K562 (cell line): Measurements from ENCODE around the gene IFT52. TPM values are rescaled to one million over a fixed set of nuclear protein-coding genes. Genes with fewer than 3 reads are reported as not detected.

Source experiments
- ATAC-seq: fragments of 200-7000 bp; cut with Tn5 transposase; 3 replicates; pipeline ENCODE4 v1.9.1; 2020; ENCODE audit warnings: moderate library complexity
- BruUV-seq: library from RNA; stranded (reverse); fragments of 400-500 nt; replicated peaks from 2 replicates; lab custom pipeline; 2021; lab: Mats Ljungman, UMichigan
- CTCF ChIA-PET: fragments of 300-600 bp; formaldehyde crosslinking; extraction: SDS; loops from one replicate; lab custom pipeline; 2021; ENCODE audit warnings: low intra/inter-chr PET ratio; lab: Yijun Ruan, JAX
- POLR2A ChIA-PET: fragments of 300-600, 350-650 bp; sonication (Branson Sonifier 250); formaldehyde crosslinking; extraction: SDS; loops from one replicate; lab custom pipeline; 2021; ENCODE audit warnings: antibody characterized with exemption, inconsistent platforms; lab: Yijun Ruan, JAX
- DNase-seq, 4 experiments: peaks; one replicate each; pipeline versions ENCODE4 v3.0.0 to v3.0.0-alpha.2; 2011 to 2018; ENCODE audit warnings: low spot score in 3 of 4, mixed read lengths in 3 of 4; ENCODE audit errors: extremely low read depth in 1 of 4
- FAIRE-seq: peaks from 2 replicates; lab custom pipeline; 2011; peaks lifted over from hg19 to GRCh38; lab: Jason Lieb, UNC
- H2AFZ ChIP-seq: 2 replicates; pipeline ENCODE4 v1.6.0; 2011; ENCODE audit warnings: low read depth, low read length, control low read depth, inconsistent platforms
- H3K27ac ChIP-seq: fragments of 200-600 bp; 3 replicates; pipeline ENCODE4 v1.8.0; 2011; ENCODE audit warnings: low read depth, mild to moderate bottlenecking, control low read depth, inconsistent platforms, low read length, moderate library complexity, mixed read lengths; ENCODE audit errors: extremely low read depth
- H3K27me3 ChIP-seq, 2 experiments: fragments of 300-600 bp in 1 of 2; 2 replicates in 1 of 2; 3 replicates in 1 of 2; pipeline versions ENCODE4 v1.6.0 to v1.8.0; 2011; ENCODE audit warnings: inconsistent platforms in 2 of 2, low read length in 2 of 2, mild to moderate bottlenecking in 1 of 2, mixed read lengths in 1 of 2, moderate library complexity in 1 of 2; ENCODE audit not compliant: control insufficient read depth in 2 of 2, insufficient read depth in 2 of 2
- H3K36me3 ChIP-seq: fragments of 300-600 bp; 3 replicates; pipeline ENCODE4 v1.8.0; 2011; ENCODE audit warnings: mild to moderate bottlenecking, low read length, inconsistent platforms; ENCODE audit not compliant: control insufficient read depth, insufficient read depth
- H3K4me1 ChIP-seq, 2 experiments: fragments of 200-600 bp in 1 of 2; replicated peaks in 1 of 2; 2 replicates in 1 of 2; 3 replicates in 1 of 2; pipeline versions ENCODE4 v1.5.1 to v1.8.0; 2011; ENCODE audit warnings: inconsistent platforms in 2 of 2, low read length in 2 of 2, mild to moderate bottlenecking in 1 of 2, mixed read lengths in 1 of 2, moderate library complexity in 1 of 2; ENCODE audit not compliant: control insufficient read depth in 2 of 2, insufficient read depth in 2 of 2
- H3K4me2 ChIP-seq: 2 replicates; pipeline ENCODE4 v1.6.1; 2011; ENCODE audit warnings: low read length, control low read depth, inconsistent platforms, mixed read lengths; ENCODE audit not compliant: insufficient read depth
- H3K4me3 ChIP-seq: fragments of 200-600 bp; sonication (generic), shearing (Covaris generic); 2 replicates; pipeline ENCODE4 v1.5.1; 2016; ENCODE audit warnings: control low read depth, inconsistent platforms
- H3K79me2 ChIP-seq: fragments of 200-600 bp; 3 replicates; pipeline ENCODE4 v1.8.0; 2011; ENCODE audit warnings: low read length, inconsistent platforms; ENCODE audit not compliant: control insufficient read depth, insufficient read depth
- H3K9ac ChIP-seq, 2 experiments: 2 replicates each; pipeline versions ENCODE4 v1.6.0 to v1.6.1; 2011; ENCODE audit warnings: low read depth in 2 of 2, low read length in 2 of 2, control low read depth in 1 of 2, inconsistent platforms in 1 of 2, mild to moderate bottlenecking in 1 of 2, mixed read lengths in 1 of 2; ENCODE audit not compliant: insufficient read depth in 1 of 2
- H3K9me1 ChIP-seq: one replicate; pipeline ENCODE4 v1.6.0; 2011; ENCODE audit warnings: inconsistent platforms, mild to moderate bottlenecking, low read length, moderate library complexity; ENCODE audit not compliant: control insufficient read depth, insufficient read depth
- H3K9me3 ChIP-seq: replicated peaks from 2 replicates; pipeline ENCODE4 v1.5.1; 2011; ENCODE audit warnings: low read depth, low read length, inconsistent platforms; ENCODE audit not compliant: control insufficient read depth, insufficient read depth
- H4K20me1 ChIP-seq: replicated peaks from 2 replicates; pipeline ENCODE4 v1.6.1; 2011; ENCODE audit warnings: low read length, inconsistent platforms, mixed read lengths; ENCODE audit not compliant: control insufficient read depth, insufficient read depth
- AFF1 ChIP-seq, 2 experiments: fragments of 450-650 bp; IDR thresholded peaks; 2 replicates each; pipeline ENCODE4 v1.6.1; 2018; ENCODE audit warnings: mild to moderate bottlenecking in 2 of 2, low read depth in 1 of 2; ENCODE audit not compliant: partially characterized antibody in 2 of 2
- CSDE1 ChIP-seq, 2 experiments: fragments of 450-650 bp; IDR thresholded peaks; 2 replicates each; pipeline ENCODE4 v1.6.1; 2016; ENCODE audit warnings: mild to moderate bottlenecking in 1 of 2
- PHB2 ChIP-seq: fragments of 450-650 bp; IDR thresholded peaks from 2 replicates; pipeline ENCODE4 v1.6.1; 2017; ENCODE audit warnings: low read depth
- PHF20 ChIP-seq: fragments of 450-650 bp; IDR thresholded peaks from 2 replicates; pipeline ENCODE4 v1.6.1; 2018; ENCODE audit not compliant: partially characterized antibody
- SETDB1 ChIP-seq: IDR thresholded peaks from one replicate; pipeline ENCODE4 v1.6.1; 2012; ENCODE audit warnings: low read length, control low read depth, inconsistent platforms
- SNAPC5 ChIP-seq: fragments of 250-450 bp; sonication (Bioruptor Pico); IDR thresholded peaks from 2 replicates; pipeline ENCODE4 v1.8.0; 2021; ENCODE audit warnings: moderate library complexity, mild to moderate bottlenecking, inconsistent platforms
- VEZF1 ChIP-seq: fragments of 200-800 bp; sonication (Bioruptor generic); IDR thresholded peaks from 2 replicates; pipeline ENCODE4 v1.6.1; 2017; ENCODE audit warnings: missing genetic modification characterization, missing compliant biosample characterization
- ZNF561 ChIP-seq: fragments of 450-650 bp; formaldehyde crosslinking; conservative IDR thresholded peaks from 2 replicates; pipeline ENCODE4 v1.4.0; 2020; ENCODE audit warnings: mild to moderate bottlenecking, moderate library complexity
- WGBS: fragments of 100-300 bp; shearing (Covaris generic); methylation state at CpG from one replicate; pipeline ENCODE4 v1.1.6; 2016; ENCODE audit warnings: low coverage, mixed read lengths; ENCODE audit not compliant: insufficient coverage; ENCODE audit errors: missing lambda C conversion rate; 5-methylcytosine and 5-hydroxymethylcytosine counted together
- in situ Hi-C: fragments of 300-500 bp; cut with MboI; formaldehyde crosslinking; loops from 4 replicates; pipeline ENCODE4 v1.15.0; 2018; ENCODE audit warnings: inconsistent platforms, mixed read lengths
- intact Hi-C: fragments of 100-400 bp; cut with micrococcal nuclease; formaldehyde crosslinking; loops from 2 replicates; pipeline ENCODE4 v1.14.2; 2022
- polyA plus RNA-seq, 8 experiments: library from polyadenylated mRNA; depleted of rRNA in 4 of 8; stranded (reverse) in 5 of 8; unstranded in 3 of 8; fragments of >200 nt; fragmentation: Nextera tagmentation in 2 of 8; fragmentation: Illumina TruSeq in 1 of 8; extraction: Ambion mirVana in 2 of 8; extraction: Trizol in 1 of 8; gene quantifications; 2 replicates each; pipeline versions ENCODE4 v1.2.1 to v1.2.3, GENCODE V29; 2011 to 2014; ENCODE audit warnings: inconsistent platforms in 1 of 8, missing spikeins in 1 of 8
- total RNA-seq, 7 experiments: library from RNA; depleted of rRNA in 6 of 7; stranded (reverse); fragments of >200 nt in 6 of 7; fragmentation: Illumina TruSeq in 2 of 7; extraction: Trizol in 2 of 7; gene quantifications; 2 replicates each; pipeline versions ENCODE4 v1.2.1 to v1.2.3, GENCODE V29; 2011 to 2021; ENCODE audit warnings: low replicate concordance in 1 of 7

Gene IFT52
- total and polyA plus RNA-seq, 9 of the 15 experiments (the other 6 are each of a cell fraction or from before 2014, with no cell fraction given): 11.0 to 31.4 (median 20.4) TPM

- TF ChIP-seq SNAPC5 (CRISPR knock-in tag): no peak
- TF ChIP-seq, all 486 proteins: peak for 0
Measured at GRCh38 chr20:43682446-43682845, 91.7 kb downstream of the IFT52 start (continued).

- 94% methylated on average over 12 of the region's 13 CpGs for WGBS
- H3K4me2 ChIP-seq: no peak overlapping the region
- H3K27me3 ChIP-seq: no peaks in the 10 kb centered on the region
- no peak for ATAC-seq
- H3K9me1 ChIP-seq: no peaks in the 10 kb centered on the region
- H3K9ac ChIP-seq: no peak overlapping the region
- in situ Hi-C loops: no loop called here
- H3K79me2 ChIP-seq: no peaks in the 10 kb centered on the region
- H3K9me3 ChIP-seq: no peaks in the 10 kb centered on the region
- CTCF ChIA-PET: interaction anchor here (0.6 kb wide), 1 partner anchor 11 kb away, joined by 3 read pairs; no protein-coding TSS in a partner anchor
- peaks cover 16 to 23% of the 10 kb centered on the region in 2 experiments; a peak in 4 of 5 replicates for H3K4me1 ChIP-seq
- intact Hi-C loops: no loop called here
- no peak overlapping the region for H2AFZ ChIP-seq
- no peak overlapping the region for H3K4me3 ChIP-seq
- peak in 1 of 4 experiments; percentile 5 for DNase-seq
- POLR2A ChIA-PET: interaction anchor here (0.6 to 1.3 kb wide), 3 partner anchors 96 to 228 kb away, joined by 3 read pairs; partner anchors contain the start of gene IFT52
- H3K36me3 ChIP-seq: peaks cover 68% of the 10 kb centered on the region
- peaks cover 13% of the 10 kb centered on the region; the same call in 1 of the 2 replicates for H4K20me1 ChIP-seq
- H3K27ac ChIP-seq: no peak overlapping the region
- FAIRE-seq: no peak
- TF ChIP-seq VEZF1 (no peak), AFF1 (IDR thresholded peaks at IDR 0.05; ENCODE audit: low read depth in 1 of 2, partially characterized antibody in 2 of 2) (no peak), ZNF561 (CRISPR knock-in tag) (no peak), CSDE1 (IDR thresholded peaks at IDR 0.05) (no peak), PHF20 (no peak), SETDB1 (no peak), PHB2 (no peak)
- BruUV-seq: no TSS peak
Measured at GRCh38 chr20:43686820-43687219, 96.1 kb downstream of the IFT52 start.
